CD4-positive, CD25-positive, alpha-beta regulatory T cell (primary cell): ENCODE data around the gene STOML1. TPM values are rescaled to one million over a fixed set of nuclear protein-coding genes. Genes with fewer than 3 reads are reported as not detected.

ENCODE experiments used
- ATAC-seq, 2 donors: fragments of 150-1000 bp; cut with Tn5 transposase; one replicate each; pipeline ENCODE4 v1.10.0; 2021; ENCODE audit warnings: low read depth in 2 of 2, moderate number of reproducible peaks in 2 of 2, moderate library complexity in 1 of 2
- DNase-seq, 3 donors: peaks; one replicate each; pipeline versions ENCODE4 v3.0.0 to v3.0.0-alpha.2; 2012 to 2022; ENCODE audit warnings: mixed read lengths in 1 of 3
- H3K27ac ChIP-seq: one replicate; pipeline ENCODE4 v1.7.0; 2013; ENCODE audit warnings: mild to moderate bottlenecking, low read length; ENCODE audit not compliant: insufficient read depth, poor library complexity, severe bottlenecking
- H3K27me3 ChIP-seq: one replicate; pipeline ENCODE4 v1.7.0; 2013; ENCODE audit warnings: low read length; ENCODE audit not compliant: control insufficient read depth, insufficient read depth
- H3K36me3 ChIP-seq: one replicate; pipeline ENCODE4 v1.7.0; 2013; ENCODE audit warnings: mild to moderate bottlenecking, low read length, moderate library complexity; ENCODE audit not compliant: control insufficient read depth, insufficient read depth
- H3K4me1 ChIP-seq: 2 replicates; pipeline ENCODE4 v1.7.0; 2013; ENCODE audit warnings: mild to moderate bottlenecking, low read length; ENCODE audit not compliant: insufficient read depth, control insufficient read depth, poor library complexity, severe bottlenecking
- H3K4me3 ChIP-seq: one replicate; pipeline ENCODE4 v1.7.0; 2013; ENCODE audit warnings: low read depth, mild to moderate bottlenecking, low read length, moderate library complexity
- H3K9me3 ChIP-seq, 2 experiments: 1 replicate in 1 of 2; 2 replicates in 1 of 2; pipeline ENCODE4 v1.7.0; 2013; ENCODE audit warnings: low read length in 2 of 2, mild to moderate bottlenecking in 1 of 2, moderate library complexity in 1 of 2; ENCODE audit not compliant: control insufficient read depth in 2 of 2
- H3K27ac Mint-ChIP-seq, 3 donors: one replicate each; pipeline ENCODE4 v1.8.0; 2020 to 2022; ENCODE audit warnings: mild to moderate bottlenecking in 3 of 3, mixed read lengths in 3 of 3, moderate library complexity in 2 of 3
- H3K27me3 Mint-ChIP-seq: one replicate; pipeline ENCODE4 v1.8.0; 2022; ENCODE audit warnings: mild to moderate bottlenecking, mixed read lengths
- H3K36me3 Mint-ChIP-seq: one replicate; pipeline ENCODE4 v1.8.0; 2020; ENCODE audit warnings: mixed read lengths
- H3K4me1 Mint-ChIP-seq, 4 donors: one replicate each; pipeline ENCODE4 v1.8.0; 2020 to 2022; ENCODE audit warnings: mixed read lengths in 4 of 4, mild to moderate bottlenecking in 1 of 4
- H3K4me3 Mint-ChIP-seq, 4 donors: one replicate each; pipeline ENCODE4 v1.8.0; 2020 to 2022; ENCODE audit warnings: mild to moderate bottlenecking in 4 of 4, mixed read lengths in 4 of 4, moderate library complexity in 3 of 4
- H3K9me3 Mint-ChIP-seq, 7 donors: one replicate each; pipeline ENCODE4 v1.8.0; 2020 to 2022; ENCODE audit warnings: mixed read lengths in 7 of 7, mild to moderate bottlenecking in 3 of 7, moderate library complexity in 2 of 7
- polyA plus RNA-seq, 4 donors: library from polyadenylated mRNA; unstranded; fragments of 300-500 nt; fragmentation: Illumina TruSeq; gene quantifications; one replicate each; pipeline ENCODE4 v1.2.3, GENCODE V29; 2021
- total RNA-seq: library from RNA; stranded (reverse); gene quantifications from one replicate; pipeline ENCODE4 v1.2.3, GENCODE V29; 2022

STOML1 gene, protein sequence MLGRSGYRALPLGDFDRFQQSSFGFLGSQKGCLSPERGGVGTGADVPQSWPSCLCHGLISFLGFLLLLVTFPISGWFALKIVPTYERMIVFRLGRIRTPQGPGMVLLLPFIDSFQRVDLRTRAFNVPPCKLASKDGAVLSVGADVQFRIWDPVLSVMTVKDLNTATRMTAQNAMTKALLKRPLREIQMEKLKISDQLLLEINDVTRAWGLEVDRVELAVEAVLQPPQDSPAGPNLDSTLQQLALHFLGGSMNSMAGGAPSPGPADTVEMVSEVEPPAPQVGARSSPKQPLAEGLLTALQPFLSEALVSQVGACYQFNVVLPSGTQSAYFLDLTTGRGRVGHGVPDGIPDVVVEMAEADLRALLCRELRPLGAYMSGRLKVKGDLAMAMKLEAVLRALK
- total RNA-seq (5.9 TPM), polyA plus RNA-seq (10 to 100 TPM in 2 of 4 donors, 1 to 10 TPM in 2; 8.7 to 11.4 (median 10.2) TPM)

DNA sequence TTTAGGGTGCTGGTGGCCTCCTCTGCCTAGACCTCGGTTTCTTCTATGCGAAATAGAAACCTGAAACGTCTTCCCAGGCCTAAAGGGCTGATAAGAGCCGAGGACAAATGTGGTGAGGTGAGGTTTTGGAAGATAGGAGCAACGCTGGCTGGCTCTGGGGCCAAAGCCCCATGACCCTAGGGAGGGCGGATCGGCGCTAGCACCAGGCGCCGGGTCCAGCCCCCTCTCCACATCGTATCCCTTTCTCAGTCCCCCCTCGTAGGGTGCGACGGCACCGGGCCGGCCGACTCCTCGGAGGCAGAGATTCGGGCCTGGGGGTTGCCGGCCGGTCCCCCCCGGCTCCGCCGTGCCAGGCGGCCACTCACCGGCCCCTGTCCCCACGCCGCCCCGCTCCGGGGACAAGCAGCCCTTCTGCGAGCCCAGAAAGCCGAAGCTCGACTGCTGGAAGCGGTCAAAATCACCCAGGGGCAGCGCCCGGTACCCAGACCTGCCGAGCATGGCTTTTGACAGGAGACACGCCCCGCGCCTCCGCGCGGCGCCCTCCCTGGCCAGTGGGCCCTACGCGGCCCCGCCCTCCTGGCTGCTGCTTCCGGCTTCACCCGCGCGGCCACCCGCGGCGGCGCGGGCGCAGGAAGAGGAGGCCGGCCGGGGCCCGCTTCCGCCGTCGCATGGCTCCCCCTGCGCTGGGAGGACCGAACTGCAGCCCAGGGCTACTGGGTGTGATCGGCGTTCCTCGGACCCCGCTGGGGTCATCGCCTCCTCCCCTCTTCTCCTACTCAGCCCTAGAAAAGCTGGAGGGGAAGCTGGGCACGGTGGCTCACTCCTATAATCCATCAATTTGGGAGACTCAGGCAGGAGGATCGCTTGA, at the start of gene STOML1:
STOML1 (minus strand) TSS at position 570 of the 868 bp plus-strand sequence; CDS start at position 498, 72 bp downstream.
- peaks cover 9% of the 10 kb centered on the region for H3K36me3 Mint-ChIP-seq
- H3K4me3 ChIP-seq, result peak within 1 kb of the TSS; percentile 71
- H3K4me1 ChIP-seq, result peaks cover 54% of the 10 kb centered on the region

DNA sequence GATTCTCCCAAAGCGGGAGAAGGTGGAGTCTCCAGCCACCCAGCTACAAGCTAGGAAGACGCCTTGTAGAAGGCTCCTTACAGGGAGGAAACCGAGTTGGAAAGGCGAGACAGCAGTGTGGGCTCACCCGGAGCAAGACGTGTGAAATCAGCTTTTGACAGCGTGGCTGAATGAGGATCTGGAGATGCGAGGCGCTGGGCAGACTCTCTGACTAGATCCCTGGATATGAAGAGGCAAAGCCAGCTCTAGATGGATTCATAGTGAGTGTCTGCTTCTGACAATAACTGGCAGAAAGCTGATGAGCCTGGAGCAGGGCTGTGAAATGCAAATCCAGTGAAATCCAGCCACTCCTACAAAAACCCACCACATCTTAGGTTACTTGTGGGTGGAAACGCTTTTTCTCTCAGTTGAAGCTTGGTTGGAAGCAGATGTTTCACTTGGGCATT, 49.2 kb upstream of the STOML1 start:
- ATAC-seq (no peak), DNase-seq (no peak)
- Mint-ChIP-seq H3K4me1 (peaks cover 0 to 3% (median 0%) of the 10 kb centered on the region in 4 donors), H3K27me3 (no peaks in the 10 kb centered on the region), H3K4me3 (no peak overlapping the region), H3K36me3 (peaks cover 28% of the 10 kb centered on the region), H3K27ac (no peak overlapping the region), H3K9me3 (no peaks in the 10 kb centered on the region)
- Histone ChIP-seq H3K4me1 (no peaks in the 10 kb centered on the region), H3K36me3 (peaks cover 25% of the 10 kb centered on the region), H3K4me3 (no peak overlapping the region), H3K27me3 (no peaks in the 10 kb centered on the region), H3K9me3 (no peaks in the 10 kb centered on the region), H3K27ac (no peak overlapping the region)

More for the DNA sequence above, at the start of gene STOML1:
- Mint-ChIP-seq H3K27ac (peak within 1 kb of the TSS in 2 of 3 donors; percentile 69 to 85), H3K4me3 (peak within 1 kb of the TSS; percentile 92 to 99 (median 96)), H3K9me3 (no peaks in the 10 kb centered on the region), H3K4me1 (peaks cover 11 to 61% (median 26%) of the 10 kb centered on the region in 4 donors), H3K27me3 (peaks cover 4% of the 10 kb centered on the region)
- Histone ChIP-seq H3K27me3 (no peaks in the 10 kb centered on the region), H3K36me3 (no peaks in the 10 kb centered on the region), H3K9me3 (no peaks in the 10 kb centered on the region), H3K27ac (peak within 1 kb of the TSS; percentile 66)
- DNase-seq (peak; percentile 88 to 96 (median 92)), ATAC-seq (peak; percentile 82 to 87)

DNA sequence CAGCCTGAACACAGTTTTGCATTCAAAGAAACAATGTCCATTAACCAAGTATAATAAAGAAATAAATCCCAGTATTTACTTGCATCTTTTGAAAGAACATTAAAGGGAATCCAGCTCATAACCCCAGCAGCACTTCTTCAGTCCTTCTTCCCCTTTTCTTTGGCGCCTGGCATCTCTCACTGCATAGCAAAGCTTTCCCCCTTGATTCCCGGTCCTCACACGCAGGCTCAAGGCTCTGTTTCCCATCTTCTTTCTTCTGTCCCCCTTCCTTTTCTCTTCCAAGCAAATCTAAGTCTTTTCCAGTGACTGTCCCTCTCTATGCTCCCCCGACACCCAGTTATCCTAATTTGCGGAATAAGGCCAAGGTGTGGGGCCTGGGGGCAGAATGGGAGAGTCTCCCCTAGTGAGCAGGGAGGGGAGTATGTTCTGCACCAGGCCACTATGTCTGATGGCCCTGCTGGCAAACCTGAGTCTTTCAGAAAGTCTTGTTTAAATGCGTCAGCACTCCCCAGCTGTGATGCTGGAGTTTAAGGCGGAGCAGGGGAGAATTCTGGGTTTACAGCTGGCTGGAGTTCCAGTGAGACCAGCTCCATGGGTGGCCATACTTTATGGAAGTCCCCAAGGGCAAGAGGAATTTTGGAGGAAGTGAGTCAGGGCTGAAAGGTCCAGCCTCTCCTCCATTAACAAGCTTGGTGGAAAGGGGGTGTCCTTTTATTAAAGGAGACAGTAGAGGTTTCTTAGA, 48.2 kb upstream of the STOML1 start:
- no peak for ATAC-seq
- H3K36me3 ChIP-seq, result peaks cover 35% of the 10 kb centered on the region

DNA sequence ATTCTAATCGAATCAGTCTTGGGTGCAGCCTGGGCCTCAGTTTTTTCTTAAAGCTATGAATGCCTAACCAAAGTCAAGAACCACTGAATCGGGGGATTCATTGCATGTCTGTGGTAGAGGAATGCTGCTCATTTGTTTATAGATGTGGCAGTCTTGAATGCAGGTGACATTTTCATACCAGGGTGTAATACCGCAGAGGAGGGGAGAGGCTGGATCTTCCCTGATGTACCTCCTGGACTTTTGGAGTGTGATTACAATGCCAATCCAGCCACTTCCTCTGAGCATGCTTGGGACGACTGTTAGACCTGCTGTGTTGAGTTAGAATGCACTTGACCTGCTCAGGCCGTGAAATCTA, 47.5 kb upstream of the STOML1 start:
- no peaks in the 10 kb centered on the region for H3K9me3 ChIP-seq
- no peak overlapping the region for H3K4me3 ChIP-seq
- H3K36me3 ChIP-seq, result peaks cover 41% of the 10 kb centered on the region
- DNase-seq (no peak), ATAC-seq (no peak)
- peaks cover 0 to 3% (median 0%) of the 10 kb centered on the region in 4 donors for H3K4me1 Mint-ChIP-seq
- H3K27ac Mint-ChIP-seq, result no peak overlapping the region
- no peaks in the 10 kb centered on the region for H3K27me3 Mint-ChIP-seq
- no peaks in the 10 kb centered on the region for H3K9me3 Mint-ChIP-seq
- H3K36me3 Mint-ChIP-seq, result peaks cover 27% of the 10 kb centered on the region
- no peaks in the 10 kb centered on the region for H3K27me3 ChIP-seq
- H3K27ac ChIP-seq, result no peak overlapping the region
- no peaks in the 10 kb centered on the region for H3K4me1 ChIP-seq
- H3K4me3 Mint-ChIP-seq, result no peak overlapping the region

More for the DNA sequence above, 48.2 kb upstream of the STOML1 start:
- peaks cover 0 to 3% (median 0%) of the 10 kb centered on the region in 4 donors for H3K4me1 Mint-ChIP-seq
- H3K4me3 Mint-ChIP-seq, result no peak overlapping the region
- Histone ChIP-seq H3K27me3 (no peaks in the 10 kb centered on the region), H3K27ac (no peak overlapping the region), H3K4me3 (no peak overlapping the region), H3K9me3 (no peaks in the 10 kb centered on the region), H3K4me1 (no peaks in the 10 kb centered on the region)
- H3K36me3 Mint-ChIP-seq, result peaks cover 26% of the 10 kb centered on the region
- H3K9me3 Mint-ChIP-seq, result no peaks in the 10 kb centered on the region
- peak overlapping the region; percentile 22 to 35 (median 30) for H3K27ac Mint-ChIP-seq
- no peak for DNase-seq
- no peaks in the 10 kb centered on the region for H3K27me3 Mint-ChIP-seq

DNA sequence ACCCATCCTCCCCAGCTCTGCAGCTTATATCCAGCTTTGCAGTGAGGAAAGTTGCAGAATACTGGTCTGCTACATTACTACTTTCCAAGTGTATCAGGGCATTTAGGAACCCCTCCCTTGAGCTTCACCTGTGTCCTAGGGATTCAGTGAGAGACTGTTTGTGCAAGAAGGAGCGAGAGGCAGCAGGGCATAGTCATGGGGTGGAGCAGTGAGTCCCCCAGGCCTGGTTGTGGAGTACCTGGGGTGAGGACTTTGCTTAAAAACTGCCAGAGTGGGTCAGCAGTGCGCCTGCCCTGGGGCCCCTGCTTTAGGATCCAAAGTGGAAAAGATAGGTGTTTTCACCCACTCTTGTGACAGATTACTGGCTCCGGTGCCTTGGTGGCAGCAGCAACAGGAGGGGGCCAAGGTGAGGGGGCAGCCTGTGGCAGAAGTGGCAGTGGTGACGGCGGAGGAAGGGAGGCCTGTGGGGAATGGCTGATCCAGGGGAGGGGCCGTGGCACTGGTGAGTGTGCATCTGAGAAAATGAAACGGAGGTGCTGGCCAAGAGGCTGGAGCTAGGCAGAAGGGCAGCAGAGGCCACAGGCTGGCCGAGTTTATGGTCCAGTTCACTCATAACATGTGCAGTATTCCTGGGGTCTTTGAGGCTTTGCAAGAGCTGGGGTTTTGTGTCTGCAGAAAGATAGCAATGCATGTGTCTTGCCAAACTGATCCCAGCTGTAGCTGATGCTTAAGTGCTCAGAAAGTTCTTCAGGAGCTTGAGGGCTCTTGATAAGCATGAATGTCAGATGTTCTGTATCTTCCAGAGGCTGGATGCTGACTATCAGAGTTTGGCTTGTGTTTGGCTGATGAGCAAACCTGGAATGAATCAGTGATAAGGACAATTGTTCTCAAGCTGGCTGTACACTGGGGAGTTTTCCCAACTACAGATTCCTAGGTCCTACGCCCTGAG, 46.9 kb upstream of the STOML1 start:
- DNase-seq (no peak), ATAC-seq (no peak)
- Histone ChIP-seq H3K4me3 (no peak overlapping the region), H3K27me3 (no peaks in the 10 kb centered on the region), H3K27ac (no peak overlapping the region), H3K4me1 (no peaks in the 10 kb centered on the region), H3K36me3 (peaks cover 47% of the 10 kb centered on the region), H3K9me3 (no peaks in the 10 kb centered on the region)
- no peak overlapping the region for H3K4me3 Mint-ChIP-seq
- H3K9me3 Mint-ChIP-seq, result no peaks in the 10 kb centered on the region
- no peaks in the 10 kb centered on the region for H3K27me3 Mint-ChIP-seq
- no peak overlapping the region for H3K27ac Mint-ChIP-seq
- peaks cover 0 to 3% (median 0%) of the 10 kb centered on the region in 4 donors for H3K4me1 Mint-ChIP-seq
- H3K36me3 Mint-ChIP-seq, result peaks cover 34% of the 10 kb centered on the region

DNA sequence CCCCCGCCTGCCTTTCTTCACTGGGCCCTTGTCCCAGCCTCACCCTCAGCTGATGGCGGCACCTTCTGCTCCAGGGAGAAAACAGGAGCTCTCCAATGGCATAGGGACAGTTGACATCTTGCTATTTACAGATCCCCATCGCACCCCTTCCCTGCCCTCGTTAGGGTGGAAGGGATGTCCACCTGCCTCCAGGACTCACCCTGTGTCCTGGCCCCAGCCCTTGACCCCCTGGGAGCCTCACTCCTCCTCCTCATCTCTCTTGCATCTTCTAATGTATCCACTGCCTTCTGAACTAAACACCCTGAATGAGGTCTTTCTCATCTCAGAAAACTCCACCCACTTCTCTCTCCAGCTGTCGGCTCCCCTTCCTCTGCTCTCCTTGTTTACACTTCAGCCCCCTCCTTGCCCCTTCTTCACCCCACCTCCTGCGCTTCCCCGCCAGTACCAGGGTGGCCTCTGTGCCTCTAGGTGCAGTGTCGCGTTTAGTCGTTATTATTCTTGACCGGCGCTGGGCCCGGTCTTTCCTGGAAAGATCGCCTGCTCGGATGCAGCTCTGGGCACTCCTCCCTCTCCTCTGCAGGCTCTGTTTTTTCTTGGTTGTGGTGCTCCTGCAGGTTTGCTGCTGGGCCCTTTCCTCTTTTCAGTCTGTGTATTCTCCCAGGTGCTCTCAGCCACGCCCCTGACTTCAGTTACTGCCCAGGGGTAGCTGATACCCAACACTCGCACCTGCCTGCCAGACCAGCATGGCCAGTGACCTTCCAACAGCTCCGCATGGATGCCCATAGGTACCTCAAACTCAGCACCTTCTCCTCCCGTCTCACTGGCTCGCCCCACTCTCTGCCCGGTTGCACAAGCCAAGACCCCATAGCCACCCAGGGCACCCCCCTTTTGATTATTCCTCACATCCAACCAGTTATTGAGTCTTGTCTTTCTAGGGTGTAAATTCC, 45.3 kb upstream of the STOML1 start:
- H3K36me3 ChIP-seq, result peaks cover 57% of the 10 kb centered on the region

More for the DNA sequence above, 45.3 kb upstream of the STOML1 start:
- H3K27me3 Mint-ChIP-seq, result no peaks in the 10 kb centered on the region
- Histone ChIP-seq H3K4me3 (no peak overlapping the region), H3K4me1 (no peaks in the 10 kb centered on the region), H3K27me3 (no peaks in the 10 kb centered on the region), H3K9me3 (no peaks in the 10 kb centered on the region), H3K27ac (no peak overlapping the region)
- H3K4me3 Mint-ChIP-seq, result no peak overlapping the region
- peaks cover 37% of the 10 kb centered on the region for H3K36me3 Mint-ChIP-seq
- H3K4me1 Mint-ChIP-seq, result peaks cover 0 to 3% (median 0%) of the 10 kb centered on the region in 4 donors
- no peaks in the 10 kb centered on the region for H3K9me3 Mint-ChIP-seq
- H3K27ac Mint-ChIP-seq, result peak overlapping the region in 1 of 3 donors; percentile 90
- no peak for DNase-seq
- no peak for ATAC-seq
